Transverse colon (tissue), 3 donors: ENCODE data around the gene HOXA1.

Experiments
- POLR2A ChIP-seq: fragments of 450-650 bp; IDR thresholded peaks from one replicate; pipeline ENCODE4 v1.6.1; 2016; ENCODE audit warnings: antibody characterized with exemption, mild to moderate bottlenecking, moderate library complexity
- TF ChIP-seq, protein P1 (sequence below), 5 experiments: fragments of 200-600 bp in 3 of 5; fragments of 450-650 bp in 2 of 5; sonication (generic) in 3 of 5; IDR thresholded peaks; 1 replicate in 2 of 5; 2 replicates in 3 of 5; pipeline ENCODE4 v1.5.1; 2016 to 2017; ENCODE audit warnings: antibody characterized with exemption in 5 of 5, inconsistent platforms in 3 of 5, mild to moderate bottlenecking in 2 of 5, moderate library complexity in 1 of 5

DNA sequence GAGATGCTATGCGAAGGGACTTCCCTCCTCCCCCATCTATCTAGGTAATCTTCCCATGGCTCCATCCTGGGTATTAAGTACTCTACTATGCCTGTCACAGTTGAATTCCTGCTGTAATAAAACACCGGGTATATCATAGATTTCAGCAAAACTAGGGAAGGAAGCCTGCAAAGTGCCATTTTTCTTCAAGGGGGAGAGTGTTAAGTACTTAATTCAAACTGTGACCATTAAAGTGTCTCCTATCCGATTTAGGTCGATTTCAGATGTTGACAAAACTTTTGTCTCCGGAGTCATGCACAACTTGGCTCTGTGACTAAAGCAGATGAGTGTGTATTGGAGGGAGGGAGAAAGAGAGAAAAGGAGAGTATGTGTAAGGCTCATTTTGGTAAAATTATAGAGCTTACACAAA lies 30.2 kb upstream of the HOXA1 start:
- TF ChIP-seq, protein P1, sequence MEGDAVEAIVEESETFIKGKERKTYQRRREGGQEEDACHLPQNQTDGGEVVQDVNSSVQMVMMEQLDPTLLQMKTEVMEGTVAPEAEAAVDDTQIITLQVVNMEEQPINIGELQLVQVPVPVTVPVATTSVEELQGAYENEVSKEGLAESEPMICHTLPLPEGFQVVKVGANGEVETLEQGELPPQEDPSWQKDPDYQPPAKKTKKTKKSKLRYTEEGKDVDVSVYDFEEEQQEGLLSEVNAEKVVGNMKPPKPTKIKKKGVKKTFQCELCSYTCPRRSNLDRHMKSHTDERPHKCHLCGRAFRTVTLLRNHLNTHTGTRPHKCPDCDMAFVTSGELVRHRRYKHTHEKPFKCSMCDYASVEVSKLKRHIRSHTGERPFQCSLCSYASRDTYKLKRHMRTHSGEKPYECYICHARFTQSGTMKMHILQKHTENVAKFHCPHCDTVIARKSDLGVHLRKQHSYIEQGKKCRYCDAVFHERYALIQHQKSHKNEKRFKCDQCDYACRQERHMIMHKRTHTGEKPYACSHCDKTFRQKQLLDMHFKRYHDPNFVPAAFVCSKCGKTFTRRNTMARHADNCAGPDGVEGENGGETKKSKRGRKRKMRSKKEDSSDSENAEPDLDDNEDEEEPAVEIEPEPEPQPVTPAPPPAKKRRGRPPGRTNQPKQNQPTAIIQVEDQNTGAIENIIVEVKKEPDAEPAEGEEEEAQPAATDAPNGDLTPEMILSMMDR (IDR thresholded peaks at IDR 0.05) = no peak
- TF ChIP-seq POLR2A = no peak
